Naive thymus-derived CD4-positive, alpha-beta T cell (primary cell): ENCODE results near the gene WFDC10B. TPM values are rescaled to one million over a fixed set of nuclear protein-coding genes. Genes with fewer than 3 reads are reported as not detected.
"Not testable (repeated sequence)": the region's sequence is repeated elsewhere in the genome, so short reads cannot be mapped to it uniquely, and the experiment has no call there.

ENCODE experiments used
- ATAC-seq: fragments of 150-1000 bp; cut with Tn5 transposase; 2 replicates; pipeline ENCODE4 v1.10.0; 2021; ENCODE audit warnings: mild to moderate bottlenecking, moderate library complexity
- CTCF ChIA-PET: fragments of 350-600 bp; sonication (Branson Sonifier 250); formaldehyde crosslinking; loops from one replicate; lab custom pipeline; 2021; ENCODE audit warnings: antibody characterized with exemption; lab: Charles Lee
- POLR2A ChIA-PET: fragments of 350-600 bp; sonication (Branson Sonifier 250); formaldehyde crosslinking; loops from one replicate; lab custom pipeline; 2021; ENCODE audit warnings: antibody characterized with exemption, inconsistent platforms; lab: Charles Lee
- DNase-seq, 9 donors: peaks; one replicate each; pipeline versions ENCODE4 v3.0.0 to v3.0.0-alpha.2; 2020 to 2022; ENCODE audit warnings: mixed read lengths in 1 of 9
- H3K27ac ChIP-seq: one replicate; pipeline ENCODE4 v1.7.0; 2013; ENCODE audit warnings: mild to moderate bottlenecking, low read depth, low read length, moderate library complexity
- H3K27me3 ChIP-seq, 2 donors: one replicate each; pipeline ENCODE4 v1.7.0; 2013; ENCODE audit warnings: low read length in 2 of 2, mild to moderate bottlenecking in 2 of 2, moderate library complexity in 2 of 2; ENCODE audit not compliant: control insufficient read depth in 2 of 2, insufficient read depth in 2 of 2
- H3K36me3 ChIP-seq, 3 experiments: 1 replicate in 2 of 3; 2 replicates in 1 of 3; pipeline ENCODE4 v1.7.0; 2013; ENCODE audit warnings: low read length in 3 of 3, mild to moderate bottlenecking in 3 of 3, moderate library complexity in 1 of 3; ENCODE audit not compliant: insufficient read depth in 3 of 3, control insufficient read depth in 2 of 3
- H3K4me1 ChIP-seq, 2 donors: one replicate each; pipeline ENCODE4 v1.7.0; 2013; ENCODE audit warnings: low read length in 2 of 2, mild to moderate bottlenecking in 2 of 2, moderate library complexity in 1 of 2; ENCODE audit not compliant: control insufficient read depth in 2 of 2, insufficient read depth in 2 of 2
- H3K4me3 ChIP-seq: 2 replicates; pipeline ENCODE4 v1.7.0; 2013; ENCODE audit warnings: mild to moderate bottlenecking, low read length
- H3K9me3 ChIP-seq, 3 experiments: 1 replicate in 2 of 3; 2 replicates in 1 of 3; pipeline ENCODE4 v1.7.0; 2013; ENCODE audit warnings: low read length in 3 of 3; ENCODE audit not compliant: control insufficient read depth in 2 of 3
- H3K27ac Mint-ChIP-seq, 9 donors: one replicate each; pipeline ENCODE4 v1.8.0; 2020 to 2022; ENCODE audit warnings: mixed read lengths in 9 of 9, mild to moderate bottlenecking in 8 of 9, moderate library complexity in 5 of 9, inconsistent platforms in 2 of 9
- H3K27me3 Mint-ChIP-seq, 5 donors: one replicate each; pipeline ENCODE4 v1.8.0; 2021 to 2022; ENCODE audit warnings: mixed read lengths in 5 of 5, mild to moderate bottlenecking in 1 of 5
- H3K36me3 Mint-ChIP-seq, 5 donors: one replicate each; pipeline ENCODE4 v1.8.0; 2020 to 2022; ENCODE audit warnings: mixed read lengths in 5 of 5, mild to moderate bottlenecking in 3 of 5, inconsistent platforms in 1 of 5
- H3K4me1 Mint-ChIP-seq, 7 donors: one replicate each; pipeline ENCODE4 v1.8.0; 2020 to 2022; ENCODE audit warnings: mixed read lengths in 7 of 7, mild to moderate bottlenecking in 3 of 7, inconsistent platforms in 1 of 7
- H3K4me3 Mint-ChIP-seq, 10 donors: one replicate each; pipeline ENCODE4 v1.8.0; 2020 to 2022; ENCODE audit warnings: mild to moderate bottlenecking in 10 of 10, mixed read lengths in 10 of 10, moderate library complexity in 6 of 10, inconsistent platforms in 2 of 10
- H3K9me3 Mint-ChIP-seq, 11 donors: one replicate each; pipeline ENCODE4 v1.8.0; 2020 to 2022; ENCODE audit warnings: mixed read lengths in 11 of 11, mild to moderate bottlenecking in 4 of 11, inconsistent platforms in 1 of 11, moderate library complexity in 1 of 11
- intact Hi-C, 2 donors: fragments of 100-400 bp; cut with micrococcal nuclease; formaldehyde crosslinking; loops; one replicate each; pipeline ENCODE4 v1.15.1; 2023
- polyA plus RNA-seq, 2 donors: library from polyadenylated mRNA; unstranded; fragments of 300-500 nt; fragmentation: Illumina TruSeq; gene quantifications; one replicate each; pipeline ENCODE4 v1.2.3, GENCODE V29; 2021
- total RNA-seq, 6 experiments: library from RNA in 5 of 6; stranded (reverse) in 5 of 6; gene quantifications; 1 replicate in 5 of 6; 2 replicates in 1 of 6; pipeline ENCODE4 v1.2.3 and lab custom pipeline; 2021 to 2026

Gene WFDC10B
- total and polyA plus RNA-seq, 7 experiments from 2014 or later, result not detected

GRCh38 chr20:45695496-45695895 is 9.3 kb downstream of the WFDC10B start:
- ATAC-seq (no peak), DNase-seq (no peak)
- no peaks in the 10 kb centered on the region for H3K4me1 Mint-ChIP-seq
- H3K27me3 Mint-ChIP-seq, result peaks cover 13 to 46% (median 37%) of the 10 kb centered on the region in 5 donors
- H3K9me3 Mint-ChIP-seq, result peaks cover 0 to 9% (median 5%) of the 10 kb centered on the region in 11 donors
- Histone ChIP-seq H3K4me3 (no peak overlapping the region), H3K9me3 (no peaks in the 10 kb centered on the region), H3K27me3 (no peaks in the 10 kb centered on the region), H3K27ac (no peak overlapping the region), H3K36me3 (no peaks in the 10 kb centered on the region), H3K4me1 (no peaks in the 10 kb centered on the region)
- POLR2A ChIA-PET, result no interaction called here
- CTCF ChIA-PET, result no interaction called here
- intact Hi-C loops, result no loop called here
- no peak overlapping the region for H3K27ac Mint-ChIP-seq
- H3K36me3 Mint-ChIP-seq, result peaks cover 0 to 8% (median 0%) of the 10 kb centered on the region in 5 donors
- no peak overlapping the region for H3K4me3 Mint-ChIP-seq

GRCh38 chr20:45693346-45693745 is 11.5 kb downstream of the WFDC10B start:
- peaks cover 13 to 48% (median 39%) of the 10 kb centered on the region in 5 donors for H3K27me3 Mint-ChIP-seq
- H3K9me3 ChIP-seq, H3K27me3 ChIP-seq, H3K36me3 Mint-ChIP-seq, POLR2A ChIA-PET, H3K4me3 ChIP-seq, H3K4me1 Mint-ChIP-seq, intact Hi-C loops, H3K4me3 Mint-ChIP-seq, CTCF ChIA-PET, H3K36me3 ChIP-seq, ATAC-seq, DNase-seq, H3K27ac ChIP-seq, H3K9me3 Mint-ChIP-seq, H3K27ac Mint-ChIP-seq, H3K4me1 ChIP-seq: not testable (repeated sequence)

- Histone ChIP-seq H3K27me3 (no peaks in the 10 kb centered on the region), H3K36me3 (no peaks in the 10 kb centered on the region), H3K4me1 (no peaks in the 10 kb centered on the region), H3K27ac (no peak overlapping the region), H3K9me3 (peaks cover 0 to 2% (median 0%) of the 10 kb centered on the region in 3 experiments), H3K4me3 (no peak overlapping the region)
- peaks cover 0 to 5% (median 0%) of the 10 kb centered on the region in 5 donors for H3K36me3 Mint-ChIP-seq
- intact Hi-C loops, result no loop called here
- no peak for DNase-seq
- H3K27ac Mint-ChIP-seq, result no peak overlapping the region
- ChIA-PET POLR2A (no interaction called here), CTCF (no interaction called here)
- ATAC-seq, result no peak
- H3K9me3 Mint-ChIP-seq, result peaks cover 0 to 17% (median 5%) of the 10 kb centered on the region in 11 donors
- no peak overlapping the region for H3K4me3 Mint-ChIP-seq
- no peaks in the 10 kb centered on the region for H3K4me1 Mint-ChIP-seq
- peaks cover 0 to 30% (median 21%) of the 10 kb centered on the region in 5 donors for H3K27me3 Mint-ChIP-seq
Measured at GRCh38 chr20:45685896-45686295, 18.9 kb downstream of the WFDC10B start.

- intact Hi-C loops, result no loop called here
- Histone ChIP-seq H3K27ac (no peak overlapping the region), H3K9me3 (peaks cover 0 to 35% (median 5%) of the 10 kb centered on the region in 3 experiments), H3K27me3 (no peaks in the 10 kb centered on the region), H3K36me3 (no peaks in the 10 kb centered on the region), H3K4me3 (no peak overlapping the region), H3K4me1 (no peaks in the 10 kb centered on the region)
- DNase-seq (no peak), ATAC-seq (no peak)
- peaks cover 0 to 8% (median 0%) of the 10 kb centered on the region in 5 donors for H3K36me3 Mint-ChIP-seq
- H3K27ac Mint-ChIP-seq, result no peak overlapping the region
- H3K27me3 Mint-ChIP-seq, result peaks cover 2 to 43% (median 30%) of the 10 kb centered on the region in 5 donors
- H3K4me3 Mint-ChIP-seq, result no peak overlapping the region
- no peaks in the 10 kb centered on the region for H3K4me1 Mint-ChIP-seq
- H3K9me3 Mint-ChIP-seq, result peaks cover 6 to 65% (median 29%) of the 10 kb centered on the region in 11 donors
- POLR2A ChIA-PET, result no interaction called here
- CTCF ChIA-PET, result no interaction called here
Measured at GRCh38 chr20:45679650-45680049, 25.2 kb downstream of the WFDC10B start.

- intact Hi-C loops, result no loop called here
- Histone ChIP-seq H3K27ac (no peak overlapping the region), H3K27me3 (no peaks in the 10 kb centered on the region), H3K36me3 (no peaks in the 10 kb centered on the region), H3K4me3 (no peak overlapping the region), H3K9me3 (peaks cover 0 to 4% (median 0%) of the 10 kb centered on the region in 3 experiments), H3K4me1 (no peaks in the 10 kb centered on the region)
- peaks cover 0 to 5% (median 0%) of the 10 kb centered on the region in 5 donors for H3K36me3 Mint-ChIP-seq
- DNase-seq, result no peak
- CTCF ChIA-PET, result no interaction called here
- no peak for ATAC-seq
- POLR2A ChIA-PET, result no interaction called here
- no peak overlapping the region for H3K27ac Mint-ChIP-seq
- no peaks in the 10 kb centered on the region for H3K4me1 Mint-ChIP-seq
- H3K9me3 Mint-ChIP-seq, result peaks cover 0 to 21% (median 10%) of the 10 kb centered on the region in 11 donors
- H3K4me3 Mint-ChIP-seq, result no peak overlapping the region
- peaks cover 23 to 52% (median 32%) of the 10 kb centered on the region in 5 donors for H3K27me3 Mint-ChIP-seq
Measured at GRCh38 chr20:45672765-45673164, 32.1 kb downstream of the WFDC10B start.

GRCh38 chr20:45670139-45670538 is 34.7 kb downstream of the WFDC10B start, which contains the start of gene WFDC11:
TSS of gene WFDC11 (minus strand) at chr20:45670239. CDS start at chr20:45650600, 19,639 bp downstream.
- Mint-ChIP-seq H3K4me1 (no peaks in the 10 kb centered on the region), H3K27ac (no peak within 1 kb of the TSS), H3K9me3 (peaks cover 0 to 4% (median 0%) of the 10 kb centered on the region in 11 donors), H3K27me3 (peaks cover 20 to 45% (median 38%) of the 10 kb centered on the region in 5 donors), H3K36me3 (peaks cover 0 to 3% (median 0%) of the 10 kb centered on the region in 5 donors), H3K4me3 (no peak within 1 kb of the TSS)
- no peaks in the 10 kb centered on the region for H3K27me3 ChIP-seq
- ChIA-PET CTCF (no interaction called here), POLR2A (no interaction called here)
- H3K27ac ChIP-seq, result no peak within 1 kb of the TSS
- no peaks in the 10 kb centered on the region for H3K36me3 ChIP-seq
- H3K9me3 ChIP-seq, result no peaks in the 10 kb centered on the region
- DNase-seq (no peak), ATAC-seq (no peak)
- no peak within 1 kb of the TSS for H3K4me3 ChIP-seq
- H3K4me1 ChIP-seq, result no peaks in the 10 kb centered on the region
- intact Hi-C loops, result no loop called here

- H3K4me3 ChIP-seq, POLR2A ChIA-PET, intact Hi-C loops, H3K27me3 ChIP-seq, H3K27ac ChIP-seq, CTCF ChIA-PET, H3K9me3 ChIP-seq, ATAC-seq, H3K27ac Mint-ChIP-seq, H3K36me3 ChIP-seq, H3K4me3 Mint-ChIP-seq, H3K36me3 Mint-ChIP-seq, H3K4me1 ChIP-seq, DNase-seq, H3K4me1 Mint-ChIP-seq: not testable (repeated sequence)
- H3K9me3 Mint-ChIP-seq, result peaks cover 0 to 13% (median 2%) of the 10 kb centered on the region in 11 donors
- H3K27me3 Mint-ChIP-seq, result peaks cover 4 to 20% (median 9%) of the 10 kb centered on the region in 5 donors
Measured at GRCh38 chr20:45657038-45657437, 47.8 kb downstream of the WFDC10B start.
